HG02759 (cell line): Measurements from ENCODE around the gene INF2.
A peak's percentile ranks its signal among the peaks of the same experiment; 100 is the strongest.
"Not testable (repeated sequence)": the region's sequence is repeated elsewhere in the genome, so short reads cannot be mapped to it uniquely, and the experiment has no call there.

Source experiments
- ATAC-seq: cut with Tn5 transposase; IDR thresholded peaks from one replicate; pipeline ENCODE4 v1.9.1; 2021; ENCODE audit warnings: mild to moderate bottlenecking, moderate library complexity; ENCODE audit not compliant: unreplicated experiment

The INF2 gene

DNA sequence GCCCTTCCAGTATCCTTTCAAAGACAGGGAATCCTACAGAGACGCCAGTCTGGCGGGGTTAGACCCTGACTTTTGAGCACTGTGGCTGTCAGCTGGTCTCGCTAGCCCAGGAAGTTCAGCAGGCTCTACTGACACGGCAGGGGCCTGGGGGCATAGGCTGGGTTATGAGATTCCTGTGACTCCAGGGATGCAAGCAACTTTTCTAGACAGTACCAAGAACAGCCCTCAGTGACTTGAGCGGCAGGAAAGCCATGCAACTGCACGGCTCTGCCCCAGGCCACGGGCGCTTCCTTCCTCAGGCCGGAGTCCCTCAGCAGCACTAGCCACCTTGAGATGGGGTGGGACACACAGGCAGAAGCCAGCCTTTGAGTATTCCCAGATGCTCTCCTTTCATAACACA lies 58.5 kb downstream of the INF2 start:
- no peak for ATAC-seq

DNA sequence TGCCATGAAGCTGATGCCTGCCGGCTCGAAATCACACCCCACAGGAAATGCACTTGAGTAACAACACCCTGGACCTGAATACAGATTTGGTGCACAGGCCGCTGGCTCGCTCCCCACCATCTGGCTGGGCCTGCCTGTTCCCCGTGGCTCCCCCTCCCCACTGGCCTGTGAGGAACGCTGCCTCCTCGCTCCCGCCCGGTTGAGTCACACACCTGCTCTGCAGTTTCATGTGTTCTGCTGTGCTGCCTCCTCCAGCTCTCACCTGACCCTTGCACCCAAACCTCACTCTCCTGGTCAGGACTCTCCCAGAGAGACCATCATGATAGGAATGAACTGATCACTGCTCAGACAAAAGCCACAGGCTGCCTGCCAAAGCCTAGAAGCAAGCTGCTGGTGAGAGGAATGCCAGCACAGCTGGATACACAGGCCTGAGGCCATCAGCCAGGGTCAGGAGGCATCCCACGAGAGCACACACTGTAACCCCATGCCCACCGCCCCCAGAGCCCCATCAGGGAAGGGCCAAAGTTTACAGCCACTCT lies 59.8 kb downstream of the INF2 start:
- ATAC-seq, result no peak

DNA sequence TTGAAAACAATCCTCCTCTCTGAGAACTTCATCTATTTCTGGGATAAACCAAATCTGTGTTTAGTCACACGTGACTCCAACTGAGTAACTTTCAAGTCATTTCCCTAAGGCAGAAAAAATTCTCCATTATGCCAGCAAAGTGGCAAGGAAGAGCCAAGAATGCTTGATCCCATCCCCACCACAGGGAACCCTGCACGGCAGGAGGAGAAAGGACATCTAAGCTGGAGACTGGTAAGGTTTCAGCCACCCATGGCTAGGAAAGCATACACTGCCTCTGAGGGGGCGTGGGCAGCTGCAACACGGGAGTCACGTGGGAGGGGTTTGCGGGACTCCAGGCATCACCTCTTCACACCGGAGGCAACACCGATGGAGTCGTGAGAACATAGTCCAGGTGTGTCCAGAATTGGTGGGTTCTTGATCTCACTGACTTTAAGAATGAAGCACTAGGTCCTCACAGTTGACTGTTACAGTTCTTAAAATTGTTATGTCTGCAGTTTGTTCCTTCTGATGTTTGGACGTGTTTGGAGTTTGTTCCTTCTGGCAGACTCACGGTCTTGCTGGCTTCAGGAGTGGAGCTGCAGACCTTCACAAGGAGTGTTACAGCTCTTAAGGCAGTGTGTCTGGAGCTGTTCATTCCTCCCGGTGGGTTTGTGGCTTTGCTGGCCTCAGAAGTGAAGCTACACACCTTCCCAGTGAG lies 60.8 kb downstream of the INF2 start:
- ATAC-seq, result no peak

DNA sequence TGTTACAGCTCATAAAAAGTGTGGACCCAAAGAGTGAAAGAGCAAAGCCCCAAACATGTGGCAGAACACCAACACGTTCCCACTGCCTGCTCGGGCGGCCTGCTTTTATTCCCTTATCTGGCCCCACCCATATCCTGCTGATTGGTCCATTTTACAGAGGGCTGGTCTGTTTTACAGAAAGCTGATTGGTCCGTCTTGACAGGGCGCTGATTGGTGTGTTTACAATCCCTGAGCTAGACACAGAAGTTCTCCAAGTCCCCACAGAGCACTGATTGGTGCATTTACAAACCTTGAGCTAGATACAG lies 61.3 kb downstream of the INF2 start:
- ATAC-seq, result not testable (repeated sequence)

DNA sequence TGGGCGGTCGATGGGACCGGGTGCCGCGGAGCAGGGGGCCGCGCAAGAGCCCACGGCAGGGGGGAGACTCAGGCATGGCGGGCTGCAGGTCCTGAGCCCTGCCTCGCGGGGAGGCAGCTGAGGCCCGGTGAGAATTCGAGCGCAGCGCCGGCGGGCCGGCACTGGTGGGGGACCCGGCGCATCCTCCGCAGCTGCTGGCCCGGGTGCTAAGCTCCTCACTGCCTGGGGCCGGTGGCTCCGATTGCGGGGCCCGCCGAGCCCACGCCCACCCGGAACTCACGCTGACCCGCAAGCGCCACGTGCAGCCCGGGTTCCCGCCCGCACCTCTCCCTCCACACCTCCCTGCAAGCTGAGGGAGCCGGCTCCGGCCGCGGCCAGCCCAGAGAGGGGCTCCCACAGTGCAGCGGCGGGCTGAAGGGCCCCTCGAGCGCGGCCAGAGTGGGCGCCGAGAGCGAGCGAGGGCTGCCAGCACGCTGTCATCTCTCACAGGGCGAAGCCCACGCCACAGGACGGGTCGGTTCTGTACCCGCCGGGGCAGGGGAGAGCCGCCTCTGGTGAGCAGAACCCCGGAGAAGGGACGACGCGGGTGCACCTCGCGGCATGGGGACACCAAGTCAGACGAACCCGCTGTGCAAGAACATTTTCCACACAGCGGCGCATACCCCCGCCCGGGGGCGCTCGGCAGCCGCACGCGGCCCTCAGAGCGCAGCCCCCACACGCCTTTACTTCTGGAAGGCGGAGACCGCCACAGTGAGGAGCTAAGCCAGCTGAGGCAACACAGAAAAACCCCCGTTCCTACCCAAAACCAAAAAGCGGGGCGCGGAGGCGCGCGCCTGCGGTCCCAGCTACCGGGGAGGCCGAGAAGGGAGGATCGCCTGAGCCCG lies 62.4 kb downstream of the INF2 start:
- no peak for ATAC-seq

DNA sequence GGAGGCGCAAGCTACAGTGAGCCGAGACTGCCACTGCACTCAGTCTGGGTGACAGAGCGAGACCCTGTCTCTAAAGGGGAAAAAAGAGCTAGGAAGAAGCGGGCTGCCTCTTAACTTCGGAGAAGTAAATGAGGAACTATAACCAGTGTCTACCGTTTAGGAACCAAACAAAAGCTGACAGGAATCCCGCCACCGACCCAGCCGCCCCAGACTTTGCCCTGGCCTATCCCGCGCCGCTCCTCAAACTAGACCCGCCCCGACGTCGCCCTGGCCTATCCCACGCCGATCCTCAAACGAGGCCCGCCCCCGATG lies 63.0 kb downstream of the INF2 start:
- ATAC-seq, result no peak

DNA sequence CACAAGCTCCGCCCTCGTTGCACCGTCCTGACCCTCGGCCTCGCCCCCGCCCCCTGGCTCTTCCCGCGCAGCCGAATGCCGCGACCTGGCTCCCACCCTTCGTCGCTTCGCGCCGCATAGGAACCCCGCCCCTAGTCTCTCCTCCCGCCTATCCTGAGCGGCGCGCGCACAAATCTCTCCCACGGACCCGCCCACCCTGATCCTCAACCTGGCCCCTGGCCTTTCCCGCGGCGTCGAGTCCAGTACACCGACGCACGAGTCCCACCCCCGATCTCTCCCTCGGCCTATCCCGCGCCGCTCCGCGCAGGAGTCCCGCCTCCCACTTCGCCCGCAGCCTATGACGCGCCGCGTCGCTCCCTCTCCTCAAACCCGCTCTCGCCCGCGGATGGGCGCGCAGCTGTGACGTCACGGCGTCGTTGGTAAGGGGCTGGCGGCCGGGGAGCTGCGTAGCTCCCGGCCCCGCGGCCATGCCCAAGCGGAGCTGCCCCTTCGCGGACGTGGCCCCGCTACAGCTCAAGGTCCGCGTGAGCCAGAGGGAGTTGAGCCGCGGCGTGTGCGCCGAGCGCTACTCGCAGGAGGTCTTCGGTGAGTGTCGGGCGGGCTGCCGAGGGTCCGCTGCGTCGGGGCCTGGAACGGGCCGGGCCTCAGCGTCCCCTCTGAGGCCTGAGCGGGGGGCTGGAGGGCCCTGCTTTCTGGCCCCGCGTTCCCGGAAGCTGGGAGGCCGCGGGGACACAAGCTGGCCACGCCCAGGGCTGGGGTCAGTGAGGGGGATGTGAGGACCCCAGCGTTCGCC lies 63.5 kb downstream of the INF2 start, which contains the start of gene SIVA1:
TSS of gene SIVA1 (plus strand) at position 413 of the 793 bp plus-strand sequence. CDS start at position 468, 55 bp downstream.
- ATAC-seq, result peak; percentile 91

DNA sequence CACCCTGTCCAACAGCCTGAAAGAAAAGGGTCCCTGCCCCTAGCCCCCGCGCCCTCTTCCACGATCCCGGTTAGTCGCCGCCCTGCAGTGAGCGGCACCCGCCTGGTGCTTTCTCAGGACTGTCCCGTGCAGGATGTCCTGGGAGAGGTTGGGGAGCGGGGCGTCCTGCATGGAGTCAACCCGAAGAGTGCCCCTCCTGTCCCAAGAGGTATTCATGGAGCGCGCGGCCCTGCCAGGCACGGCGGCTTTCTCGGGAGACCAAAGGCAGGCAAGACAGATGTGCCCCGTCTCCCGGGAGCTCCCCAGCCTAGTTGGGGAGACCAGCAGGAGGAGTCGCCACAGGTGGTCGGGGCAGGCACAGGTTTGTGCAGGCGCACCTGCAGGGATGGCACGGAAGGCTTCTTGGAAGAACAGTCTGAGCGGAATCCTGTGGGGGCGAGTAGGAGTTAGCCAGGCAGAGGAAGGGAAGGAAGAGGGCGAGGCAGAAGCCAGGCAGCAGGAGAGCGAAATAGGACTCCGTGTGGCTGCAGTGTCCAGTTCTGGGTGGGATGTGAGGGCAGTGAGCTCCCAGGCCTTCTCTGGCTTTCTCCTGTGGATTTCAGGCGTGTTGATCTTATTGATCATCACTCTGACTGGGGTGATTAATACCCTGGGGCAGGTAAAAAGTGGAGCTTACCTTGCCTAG lies 64.3 kb downstream of the INF2 start:
- ATAC-seq, result no peak

DNA sequence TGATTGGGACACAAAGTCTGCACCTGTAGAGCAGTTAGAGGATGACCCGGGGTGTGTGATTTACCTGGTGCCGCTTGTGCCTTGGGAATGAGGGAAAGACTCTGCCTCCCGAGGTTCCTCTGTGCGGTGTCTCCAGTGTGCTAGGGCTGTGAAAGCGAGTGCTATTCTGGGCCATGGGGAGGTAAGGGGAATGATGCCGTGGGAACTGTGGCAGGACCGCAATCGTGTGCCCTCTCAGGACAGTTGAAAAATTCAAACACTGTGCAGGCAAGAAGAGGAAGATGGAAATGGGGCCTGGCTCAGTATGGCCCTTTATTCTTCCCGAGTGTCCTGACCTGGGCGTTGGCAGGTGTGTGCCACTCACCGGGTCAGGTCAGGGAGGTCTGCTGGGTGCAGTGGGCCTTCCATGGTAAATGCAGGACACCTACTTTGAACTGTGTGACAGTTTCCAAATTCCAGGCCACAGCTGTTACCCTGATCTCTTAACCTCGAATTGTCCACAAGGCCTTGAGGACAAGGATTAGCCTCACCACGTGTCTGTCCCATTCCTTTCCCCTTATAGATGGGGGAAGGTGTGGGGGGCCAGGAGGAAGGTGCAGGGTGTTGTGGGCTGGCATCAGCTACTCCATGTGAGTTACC lies 64.9 kb downstream of the INF2 start:
- no peak for ATAC-seq

DNA sequence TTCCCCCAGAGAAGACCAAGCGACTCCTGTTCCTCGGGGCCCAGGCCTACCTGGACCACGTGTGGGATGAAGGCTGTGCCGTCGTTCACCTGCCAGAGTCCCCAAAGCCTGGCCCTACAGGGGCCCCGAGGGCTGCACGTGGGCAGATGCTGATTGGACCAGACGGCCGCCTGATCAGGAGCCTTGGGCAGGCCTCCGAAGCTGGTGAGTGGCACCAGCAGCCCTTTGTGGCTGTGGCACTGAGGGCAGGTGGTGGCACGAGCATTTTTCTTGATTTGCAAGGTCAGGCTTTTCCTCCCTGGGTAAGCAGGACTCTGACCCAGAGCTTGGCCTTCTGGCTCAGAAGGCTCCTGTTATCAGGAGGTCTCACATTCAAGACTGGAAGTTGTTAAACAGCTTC lies 66.2 kb downstream of the INF2 start:
- no peak for ATAC-seq

DNA sequence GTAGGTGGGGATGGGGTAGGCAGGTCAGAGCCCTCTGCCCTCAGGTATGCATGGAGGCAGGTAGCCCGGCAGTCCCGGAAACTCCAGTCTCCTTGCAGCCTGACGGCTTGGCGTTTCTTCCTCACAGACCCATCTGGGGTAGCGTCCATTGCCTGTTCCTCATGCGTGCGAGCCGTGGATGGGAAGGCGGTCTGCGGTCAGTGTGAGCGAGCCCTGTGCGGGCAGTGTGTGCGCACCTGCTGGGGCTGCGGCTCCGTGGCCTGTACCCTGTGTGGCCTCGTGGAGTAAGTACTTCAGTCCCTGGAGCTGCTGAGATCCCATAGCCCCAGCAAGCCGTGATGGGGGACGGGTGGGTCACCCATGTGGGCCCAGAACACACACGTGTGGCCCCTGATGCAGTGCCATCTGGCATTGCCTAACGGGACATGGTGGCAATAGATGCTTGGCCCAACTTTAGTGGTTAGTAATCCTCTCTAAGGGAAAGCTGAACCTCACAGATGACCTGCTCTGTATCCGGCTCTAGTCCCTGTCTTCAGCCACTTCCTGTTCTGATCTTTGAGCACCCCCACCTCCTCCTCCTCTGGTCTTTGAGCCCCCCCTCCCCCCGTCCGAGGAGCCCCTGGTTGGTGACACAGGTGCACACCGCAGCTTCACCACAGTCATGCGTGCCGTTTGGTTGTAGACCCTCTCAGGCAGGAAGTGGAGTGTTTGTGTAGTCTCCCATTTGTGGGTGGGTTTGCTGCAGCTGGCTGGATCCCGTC lies 67.2 kb downstream of the INF2 start:
- ATAC-seq, result no peak

DNA sequence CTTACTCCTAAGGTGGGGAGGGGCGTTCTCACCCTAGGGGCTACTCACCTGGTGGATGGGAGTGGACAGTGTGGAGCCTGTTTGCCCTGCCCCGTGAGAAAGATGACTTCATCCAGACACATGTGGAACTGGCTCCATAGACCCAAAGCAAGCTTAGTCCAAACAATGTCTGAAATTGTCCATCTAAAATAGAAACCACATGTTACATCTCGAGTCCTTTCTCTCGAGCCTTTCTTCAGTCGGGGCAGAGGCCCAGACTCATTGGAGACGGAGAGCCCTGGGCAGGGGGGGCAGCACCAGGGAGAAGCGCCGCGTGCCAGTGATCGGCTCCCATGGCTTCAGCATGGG lies 67.8 kb downstream of the INF2 start:
- ATAC-seq, result no peak

DNA sequence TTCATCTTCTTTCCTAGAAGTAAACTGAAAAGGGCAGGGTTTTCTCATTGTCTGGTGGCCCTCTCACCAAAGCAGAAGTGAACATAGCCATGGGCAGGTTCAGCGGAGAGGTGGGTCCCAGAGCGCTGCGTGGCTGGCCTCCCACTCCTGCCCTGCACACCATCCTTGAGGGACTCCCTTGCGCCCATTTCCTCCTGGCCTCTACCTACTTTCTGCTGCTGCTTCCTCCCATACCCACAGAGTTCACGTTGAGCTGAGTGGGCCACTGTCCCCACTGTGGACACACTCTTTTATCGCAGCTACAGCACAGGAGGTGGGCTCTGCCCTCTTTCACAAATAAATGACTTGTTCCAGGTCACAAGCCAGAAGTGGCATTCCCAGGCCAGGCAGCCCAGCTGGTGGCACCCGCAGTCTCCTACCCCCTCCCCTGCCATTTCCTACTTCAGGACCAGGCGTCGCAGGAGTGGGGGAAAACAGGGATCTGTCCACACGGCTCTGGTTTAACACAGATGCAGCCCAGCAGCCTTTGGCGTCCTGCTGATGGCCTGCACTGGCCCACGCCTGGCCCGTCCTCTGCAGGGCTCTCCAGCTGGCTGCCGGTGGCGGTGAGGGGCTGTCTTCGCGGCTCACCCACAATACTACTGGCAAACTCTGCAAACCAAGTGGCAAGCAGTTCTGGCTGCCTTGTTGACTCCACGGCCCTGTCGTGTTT lies 68.4 kb downstream of the INF2 start:
- ATAC-seq, result no peak

DNA sequence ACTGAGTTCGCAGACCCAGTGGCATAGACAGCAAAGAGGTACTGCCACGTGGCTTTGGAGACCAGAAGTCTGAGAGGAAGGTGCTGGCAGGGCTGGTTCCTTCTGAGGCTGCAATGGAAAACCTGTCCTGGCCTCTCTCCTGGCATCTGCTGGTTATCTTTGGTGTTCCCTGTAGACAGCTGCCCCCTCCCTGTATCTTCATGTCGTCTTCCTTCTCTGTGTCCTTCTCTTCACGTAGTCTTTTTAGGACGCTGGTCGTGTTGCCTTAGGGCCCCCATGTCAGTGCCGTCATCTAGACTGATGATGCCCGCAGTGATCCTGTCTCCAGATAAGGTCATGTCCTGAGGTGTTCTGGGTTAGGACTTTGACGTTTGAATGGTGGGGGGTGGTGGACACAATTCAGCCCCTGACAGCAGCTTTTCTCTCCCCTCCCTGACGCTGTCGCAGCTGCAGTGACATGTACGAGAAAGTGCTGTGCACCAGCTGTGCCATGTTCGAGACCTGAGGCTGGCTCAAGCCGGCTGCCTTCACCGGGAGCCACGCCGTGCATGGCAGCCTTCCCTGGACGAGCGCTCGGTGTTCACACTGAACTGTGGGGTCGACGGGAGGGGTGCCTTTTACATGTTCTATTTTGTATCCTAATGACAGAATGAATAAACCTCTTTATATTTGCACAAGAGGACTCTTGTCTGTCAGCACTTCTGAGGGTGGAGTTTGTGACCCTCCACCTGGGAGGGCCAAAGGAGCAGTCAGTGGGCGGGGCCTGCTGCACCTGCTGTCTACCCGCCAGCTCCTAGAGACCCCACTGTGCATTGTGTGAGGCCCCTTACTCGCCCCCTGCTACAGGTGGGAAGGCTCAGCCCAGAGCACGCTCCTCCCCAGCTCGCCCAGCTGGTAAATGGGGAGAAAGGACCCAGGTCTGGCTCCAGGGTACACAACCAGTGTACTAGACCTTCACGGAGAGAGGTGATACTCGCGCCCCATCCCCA lies 69.9 kb downstream of the INF2 start:
- no peak for ATAC-seq

DNA sequence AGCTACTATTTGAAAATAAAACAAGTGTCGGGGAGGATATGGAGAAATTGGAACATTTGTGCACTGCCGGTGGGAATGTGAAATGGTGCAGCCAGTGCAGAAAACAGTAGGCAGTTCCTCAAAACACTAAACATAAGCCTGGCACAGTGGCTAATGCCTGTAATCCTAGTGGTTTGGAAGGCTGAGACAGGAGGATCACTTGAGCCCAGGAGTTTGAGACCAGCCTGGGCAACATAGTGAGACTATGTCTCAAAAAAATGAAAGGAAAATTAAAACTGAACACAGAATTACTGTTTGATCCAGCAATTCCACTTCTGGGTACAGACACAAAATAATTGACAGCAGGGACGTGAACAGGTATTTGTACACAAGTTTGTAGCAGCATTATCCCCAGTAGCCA lies 76.1 kb downstream of the INF2 start:
- no peak for ATAC-seq

DNA sequence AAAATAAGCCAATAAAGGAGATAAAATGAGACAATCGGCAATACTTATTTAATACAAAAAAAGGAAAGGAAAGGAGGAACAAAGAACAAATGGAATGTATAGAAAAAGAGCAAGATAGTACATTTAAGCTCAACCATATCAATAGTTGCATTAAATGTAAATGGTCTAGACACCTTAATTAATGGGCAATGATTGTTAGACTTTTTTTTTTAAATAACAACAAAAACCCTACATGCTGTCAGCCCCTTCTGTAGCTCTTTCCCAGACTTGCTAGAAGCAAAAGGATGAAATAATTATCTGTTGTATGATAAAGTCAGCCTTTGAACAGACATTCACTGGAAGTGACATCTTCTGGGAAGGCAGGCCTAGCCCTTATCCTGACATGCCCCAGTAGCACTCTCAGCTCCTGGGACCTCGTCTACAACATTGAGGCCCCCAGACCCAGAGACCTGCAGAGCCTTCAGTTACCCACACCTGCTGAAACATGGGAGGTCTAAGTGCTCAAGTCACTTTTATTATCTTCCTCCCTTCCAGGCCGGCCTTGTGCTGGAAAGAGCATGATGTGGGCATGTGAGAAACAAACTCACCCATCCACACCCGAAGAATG lies 76.9 kb downstream of the INF2 start:
- ATAC-seq, result no peak

DNA sequence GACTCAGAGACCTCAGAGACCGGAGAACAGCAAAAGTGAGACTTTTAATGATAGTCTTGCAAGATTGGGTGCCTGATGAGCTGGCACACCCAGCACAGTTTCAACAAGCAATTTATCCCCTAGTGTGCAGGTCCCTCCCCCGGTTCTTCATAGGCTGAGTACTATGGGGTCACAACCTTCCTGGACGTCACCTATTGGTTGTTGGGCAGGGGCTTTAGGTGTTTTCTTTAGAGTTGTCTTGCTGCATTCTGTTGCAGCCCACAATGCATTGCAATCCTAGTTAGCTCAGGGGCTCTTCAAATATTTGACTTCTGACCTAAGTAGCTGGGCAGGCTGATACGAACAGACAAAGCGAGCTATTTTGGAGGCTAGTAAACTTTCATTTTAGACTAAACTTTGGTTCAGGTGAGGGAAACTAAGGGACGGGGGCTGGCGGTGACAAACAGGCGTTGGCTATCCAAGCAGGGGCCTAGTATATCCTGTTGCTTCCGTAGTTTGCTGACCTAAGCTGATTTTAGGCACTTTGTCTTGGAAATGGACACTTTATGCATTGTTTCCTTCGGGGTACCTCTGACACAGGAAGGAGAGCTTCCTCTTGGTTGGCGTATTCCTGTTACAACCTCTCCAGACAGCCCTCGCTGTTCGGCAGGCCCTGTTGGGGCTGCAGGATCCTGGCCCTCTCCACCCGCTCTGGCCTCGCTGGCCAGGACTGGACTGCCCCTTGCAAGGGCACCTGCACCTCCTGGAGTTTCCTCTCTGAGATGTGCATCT lies 77.6 kb downstream of the INF2 start:
- ATAC-seq, result no peak
